Stomach smooth muscle (tissue), 2 donors: Measurements from ENCODE around the gene NUP214.

Source experiments
- H3K27ac ChIP-seq: one replicate; pipeline ENCODE4 v1.7.0; 2013; ENCODE audit warnings: mild to moderate bottlenecking, low read length, inconsistent platforms
- H3K27me3 ChIP-seq, 2 donors: one replicate each; pipeline ENCODE4 v1.7.0; 2013; ENCODE audit warnings: low read length in 2 of 2; ENCODE audit not compliant: insufficient read depth in 2 of 2, control insufficient read depth in 1 of 2
- H3K36me3 ChIP-seq, 2 donors: one replicate each; pipeline ENCODE4 v1.7.0; 2013; ENCODE audit warnings: low read length in 2 of 2; ENCODE audit not compliant: control insufficient read depth in 2 of 2, insufficient read depth in 2 of 2
- H3K4me1 ChIP-seq: one replicate; pipeline ENCODE4 v1.7.0; 2013; ENCODE audit warnings: low read length; ENCODE audit not compliant: control insufficient read depth, insufficient read depth
- H3K4me3 ChIP-seq, 2 donors: one replicate each; pipeline ENCODE4 v1.7.0; 2013; ENCODE audit warnings: low read length in 2 of 2
- H3K9ac ChIP-seq, 2 donors: one replicate each; pipeline ENCODE4 v1.7.0; 2013; ENCODE audit warnings: low read length in 2 of 2, mild to moderate bottlenecking in 1 of 2
- H3K9me3 ChIP-seq, 2 donors: one replicate each; pipeline ENCODE4 v1.7.0; 2013; ENCODE audit warnings: low read length in 2 of 2; ENCODE audit not compliant: control insufficient read depth in 2 of 2
- donor health status: healthy.
- donor health status: Pancreatic carcinoma.

The NUP214 gene

DNA sequence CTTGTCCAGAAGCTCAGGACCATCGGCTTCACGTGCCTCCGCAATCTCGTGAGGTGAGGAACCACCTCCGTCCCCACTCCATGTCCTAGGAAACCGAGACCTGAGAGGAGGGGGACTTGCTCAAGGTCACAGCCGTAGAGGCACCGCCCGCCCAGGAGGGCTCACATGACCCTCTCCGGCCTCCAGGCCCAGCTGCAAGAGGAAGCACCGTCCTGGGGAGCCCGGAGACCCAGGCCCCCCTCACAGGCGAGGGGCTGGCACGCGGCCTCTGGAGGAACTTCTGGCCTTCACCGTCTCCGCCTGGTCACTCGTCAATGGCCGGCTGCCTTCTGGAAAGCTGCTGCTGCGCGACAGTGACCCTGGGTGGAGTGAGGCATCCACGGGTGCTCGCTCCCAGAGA lies 126.7 kb downstream of the NUP214 start:
- Histone ChIP-seq H3K9me3 (no peaks in the 10 kb centered on the region), H3K27ac (no peak overlapping the region), H3K4me1 (peaks cover 11% of the 10 kb centered on the region), H3K27me3 (no peaks in the 10 kb centered on the region), H3K4me3 (no peak overlapping the region), H3K9ac (no peak overlapping the region), H3K36me3 (no peaks in the 10 kb centered on the region)

DNA sequence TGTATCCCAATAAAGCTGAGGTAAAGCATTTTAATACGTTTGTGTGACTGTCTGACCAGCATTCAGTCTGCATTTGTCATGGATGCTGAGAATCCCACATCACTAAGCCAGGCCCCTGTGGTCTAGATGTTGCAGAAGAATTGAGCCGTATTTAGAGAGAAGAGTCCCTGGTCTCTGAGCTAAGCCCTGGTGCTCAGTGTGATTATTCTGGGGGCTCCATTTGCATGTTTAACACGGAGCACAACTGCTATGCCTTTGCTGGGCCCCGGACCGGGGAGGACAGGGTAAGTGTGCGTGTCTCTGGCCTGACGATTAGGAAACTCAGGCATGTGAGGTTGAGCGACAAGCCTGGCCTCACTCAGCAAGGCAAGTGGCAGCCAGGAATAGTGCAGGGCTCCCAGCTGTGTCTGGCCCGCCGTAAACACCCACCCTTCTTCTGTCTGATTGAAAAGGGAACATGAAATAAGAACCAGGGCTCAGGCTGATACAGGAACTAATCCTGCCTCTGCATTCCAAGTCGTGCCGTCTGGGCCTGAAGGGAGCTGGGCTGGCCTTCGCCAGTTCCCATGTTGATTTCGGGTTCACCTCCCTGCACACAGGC lies 128.6 kb downstream of the NUP214 start:
- H3K27ac ChIP-seq, result no peak overlapping the region
- peaks cover 11% of the 10 kb centered on the region for H3K4me1 ChIP-seq
- H3K27me3 ChIP-seq, result no peaks in the 10 kb centered on the region
- H3K4me3 ChIP-seq, result no peak overlapping the region
- H3K9ac ChIP-seq, result no peak overlapping the region
- no peaks in the 10 kb centered on the region for H3K9me3 ChIP-seq
- H3K36me3 ChIP-seq, result no peaks in the 10 kb centered on the region

DNA sequence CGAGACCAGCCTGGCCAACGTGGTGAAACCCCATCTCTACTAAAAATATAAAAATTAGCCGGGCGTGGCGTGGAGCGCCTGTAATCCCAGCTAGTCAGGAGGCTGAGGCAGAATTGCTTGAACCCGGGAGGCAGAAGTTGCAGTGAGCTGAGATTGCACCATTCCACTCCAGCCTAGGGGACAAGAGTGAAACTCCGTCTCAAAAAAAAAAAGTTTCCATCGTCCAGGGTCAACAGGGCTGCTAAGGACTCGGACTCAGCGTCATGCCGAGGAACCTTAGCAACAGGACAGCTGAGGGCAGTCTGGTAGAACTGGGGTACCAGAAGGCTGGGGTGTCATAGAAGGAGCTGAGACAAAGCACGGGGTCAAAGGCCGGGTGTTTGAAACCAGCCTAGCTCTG lies 129.2 kb downstream of the NUP214 start:
- no peak overlapping the region for H3K27ac ChIP-seq
- H3K27me3 ChIP-seq, result no peaks in the 10 kb centered on the region
- no peak overlapping the region for H3K9ac ChIP-seq
- peaks cover 11% of the 10 kb centered on the region for H3K4me1 ChIP-seq
- H3K36me3 ChIP-seq, result no peaks in the 10 kb centered on the region
- H3K9me3 ChIP-seq, result no peaks in the 10 kb centered on the region
- H3K4me3 ChIP-seq, result no peak overlapping the region

DNA sequence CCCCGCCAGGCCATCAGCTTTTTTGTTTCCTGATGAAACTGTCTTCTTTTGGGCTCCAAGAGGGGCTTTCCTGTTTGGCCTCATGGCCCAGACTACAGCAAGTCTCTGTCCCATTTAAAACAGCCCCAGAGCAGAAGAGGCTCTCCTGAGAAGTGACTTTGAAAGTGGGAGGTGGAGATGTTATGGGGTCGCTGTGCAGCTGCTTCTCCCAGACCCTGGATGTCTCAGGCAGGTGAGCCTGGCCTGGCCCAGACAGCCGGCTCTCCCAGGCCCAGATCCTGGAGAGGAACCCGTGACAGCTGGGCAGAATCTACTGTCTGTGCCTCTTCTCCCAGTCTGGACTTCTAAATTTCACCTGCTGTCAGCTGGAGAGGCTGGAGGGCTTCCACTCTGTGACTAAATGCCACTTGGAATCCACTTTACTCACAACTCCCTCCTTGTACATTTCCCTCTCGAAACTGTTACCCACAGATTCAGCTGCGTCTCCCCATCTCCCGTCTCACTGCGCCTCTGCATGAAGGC lies 130.4 kb downstream of the NUP214 start:
- Histone ChIP-seq H3K9ac (no peak overlapping the region), H3K4me1 (peaks cover 11% of the 10 kb centered on the region), H3K36me3 (no peaks in the 10 kb centered on the region), H3K4me3 (peak overlapping the region in 1 of 2 donors; percentile 15), H3K9me3 (no peaks in the 10 kb centered on the region), H3K27me3 (no peaks in the 10 kb centered on the region), H3K27ac (no peak overlapping the region)

DNA sequence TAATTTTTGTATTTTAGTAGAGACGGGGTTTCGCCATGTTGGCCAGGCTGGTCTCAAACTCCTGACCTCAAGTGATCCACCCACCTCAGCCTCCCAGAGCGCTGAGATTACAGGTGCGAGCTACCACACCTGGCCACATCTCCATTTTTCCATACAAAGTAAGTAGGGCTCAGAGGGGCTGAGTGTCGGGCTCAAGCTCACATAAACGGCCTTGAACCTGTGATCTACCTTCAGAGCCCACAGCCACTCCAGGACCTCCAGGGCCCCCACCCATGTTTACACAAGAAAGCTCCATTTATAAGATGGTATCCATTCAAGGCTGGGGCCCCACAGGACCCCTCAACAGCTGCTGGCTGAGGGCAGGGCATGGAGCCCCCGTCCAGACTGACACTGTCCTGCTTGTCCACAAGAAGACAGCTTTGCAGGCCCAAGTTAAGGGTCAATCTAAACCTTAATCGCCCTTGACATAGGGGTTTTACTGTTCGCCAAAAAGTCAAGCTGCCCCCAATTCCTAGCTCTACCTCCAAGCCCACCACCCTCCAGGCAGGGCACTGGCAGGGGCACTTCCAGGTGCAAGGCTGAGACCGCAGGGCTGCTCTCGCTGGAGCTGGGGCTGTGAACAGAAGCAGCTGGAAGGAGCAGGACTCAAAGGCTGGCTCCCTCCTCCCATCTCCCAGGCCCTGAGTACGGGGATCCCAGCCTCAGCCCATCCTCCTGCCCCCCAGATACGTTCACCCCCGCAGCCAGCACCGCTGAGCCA lies 132.1 kb downstream of the NUP214 start:
- H3K27me3 ChIP-seq, result no peaks in the 10 kb centered on the region
- H3K27ac ChIP-seq, result no peak overlapping the region
- H3K36me3 ChIP-seq, result no peaks in the 10 kb centered on the region
- peaks cover 11% of the 10 kb centered on the region for H3K4me1 ChIP-seq
- H3K9ac ChIP-seq, result no peak overlapping the region
- H3K4me3 ChIP-seq, result no peak overlapping the region
- H3K9me3 ChIP-seq, result no peaks in the 10 kb centered on the region

DNA sequence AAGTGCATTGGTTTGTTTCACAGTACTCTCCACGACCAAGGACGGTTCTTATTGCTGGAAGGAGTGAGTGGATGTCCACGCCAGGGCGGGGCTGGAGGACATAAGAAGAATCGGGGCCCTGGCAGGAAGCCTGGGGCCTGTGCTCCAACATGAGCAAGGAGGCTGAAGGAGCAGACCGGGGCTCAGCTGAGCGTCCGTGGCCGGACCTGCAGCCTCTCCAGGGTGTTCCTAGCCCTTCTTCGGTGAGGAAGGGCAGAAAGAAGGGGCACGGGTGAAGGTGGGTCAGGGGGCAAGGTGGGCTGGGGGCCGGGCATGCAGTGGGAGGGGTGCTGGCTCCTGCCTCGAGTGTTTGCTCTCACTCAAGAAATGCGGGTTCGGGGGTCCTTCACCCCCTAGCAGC lies 132.8 kb downstream of the NUP214 start:
- Histone ChIP-seq H3K27me3 (no peaks in the 10 kb centered on the region), H3K36me3 (no peaks in the 10 kb centered on the region), H3K4me3 (no peak overlapping the region), H3K27ac (no peak overlapping the region), H3K4me1 (peaks cover 11% of the 10 kb centered on the region), H3K9me3 (no peaks in the 10 kb centered on the region), H3K9ac (no peak overlapping the region)

DNA sequence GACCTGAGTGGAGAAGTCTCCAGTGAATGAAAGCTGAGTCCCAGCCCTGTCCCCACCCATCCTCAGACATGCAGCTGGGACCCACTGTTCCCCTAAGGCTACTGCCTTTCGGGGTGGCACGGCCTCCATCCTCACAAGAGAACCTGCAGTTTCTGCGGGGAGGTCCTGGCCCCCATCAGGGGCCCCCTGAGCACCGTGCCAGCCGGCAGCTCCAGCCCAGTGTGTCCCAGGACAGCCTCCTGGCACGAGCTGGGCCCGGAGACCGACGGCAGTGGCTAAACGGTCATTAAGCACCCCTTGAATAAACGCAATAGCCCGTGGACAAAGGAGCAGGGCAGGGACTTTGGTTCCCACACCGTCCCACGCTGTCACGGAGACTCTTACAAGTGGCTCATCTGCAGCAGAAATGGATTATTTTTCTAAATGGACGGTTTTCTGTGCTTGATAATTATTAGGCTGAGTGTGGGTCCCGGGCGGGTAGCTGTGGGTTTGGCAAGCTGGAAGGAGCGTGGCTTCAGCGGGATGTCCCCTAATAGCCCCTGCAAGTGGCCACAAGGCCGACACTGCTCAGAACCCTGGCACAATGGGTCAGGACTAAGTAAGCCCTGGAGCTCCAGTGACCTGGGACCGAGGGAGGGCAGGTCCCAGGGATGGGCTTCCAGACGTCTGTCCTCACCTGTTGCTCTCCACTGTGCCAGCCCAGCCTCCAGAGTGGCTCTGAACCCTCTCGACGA lies 133.5 kb downstream of the NUP214 start:
- Histone ChIP-seq H3K4me1 (peaks cover 11% of the 10 kb centered on the region), H3K27me3 (no peaks in the 10 kb centered on the region), H3K4me3 (no peak overlapping the region), H3K9ac (no peak overlapping the region), H3K9me3 (no peaks in the 10 kb centered on the region), H3K27ac (no peak overlapping the region), H3K36me3 (no peaks in the 10 kb centered on the region)

DNA sequence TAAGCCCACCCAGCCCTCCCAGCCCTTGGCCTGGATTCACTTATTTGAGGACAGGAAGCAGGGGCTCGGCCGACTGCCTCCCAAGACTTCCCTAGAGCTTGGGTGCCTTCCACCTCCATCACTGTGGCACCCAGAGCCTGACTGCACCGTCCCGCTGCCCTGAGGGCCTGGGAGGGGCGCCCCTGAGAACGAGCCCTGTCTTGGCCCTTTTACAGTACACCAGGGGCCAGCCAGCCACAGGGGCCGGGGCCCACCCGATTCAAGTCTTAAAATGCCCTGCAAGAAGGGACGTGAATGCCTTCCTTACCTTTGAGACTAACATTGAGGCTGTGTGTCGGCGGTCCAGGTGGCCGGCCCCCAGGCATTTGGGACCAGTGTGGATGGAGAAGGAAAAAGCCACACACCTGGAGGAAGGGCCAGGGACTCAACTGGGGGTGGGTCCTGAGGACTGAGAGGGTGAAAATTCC lies 134.1 kb downstream of the NUP214 start:
- Histone ChIP-seq H3K4me1 (peaks cover 11% of the 10 kb centered on the region), H3K9ac (no peak overlapping the region), H3K9me3 (no peaks in the 10 kb centered on the region), H3K27ac (no peak overlapping the region), H3K36me3 (no peaks in the 10 kb centered on the region), H3K27me3 (no peaks in the 10 kb centered on the region), H3K4me3 (no peak overlapping the region)

DNA sequence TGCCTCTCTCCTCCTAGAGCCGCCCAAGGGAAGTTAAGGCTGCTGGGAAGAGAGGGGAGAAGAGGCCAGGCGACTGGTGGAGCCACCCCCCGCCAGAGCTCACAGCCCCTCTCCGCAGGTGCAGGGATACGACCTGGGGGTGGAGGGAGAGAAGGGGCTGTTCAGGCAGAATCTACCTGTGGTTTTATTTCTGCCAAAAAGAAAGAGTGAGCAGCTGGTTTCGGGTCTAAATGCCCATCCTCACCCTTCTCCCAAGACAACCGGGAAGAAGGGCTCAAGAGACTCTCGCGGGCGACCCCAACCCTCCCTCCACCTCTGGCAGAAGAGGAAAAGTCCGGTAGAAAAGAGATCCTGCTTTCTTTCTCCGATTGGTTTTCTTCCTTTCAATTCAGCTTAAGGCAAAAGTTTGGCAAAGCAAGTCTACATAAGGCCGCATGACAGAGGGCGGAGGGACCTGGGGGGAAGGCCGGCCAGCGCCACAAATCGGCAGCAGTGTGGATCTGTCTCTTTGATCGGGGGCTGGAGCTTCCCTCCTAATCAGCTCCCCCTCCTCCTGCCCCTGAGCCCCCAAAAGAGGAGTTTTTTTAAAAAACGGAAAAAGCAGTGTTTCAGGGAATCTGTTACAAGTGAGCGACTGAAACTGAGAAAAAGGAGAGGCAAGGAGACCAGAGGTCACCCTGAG lies 134.7 kb downstream of the NUP214 start:
- Histone ChIP-seq H3K4me3 (no peak overlapping the region), H3K27ac (no peak overlapping the region), H3K27me3 (no peaks in the 10 kb centered on the region), H3K9me3 (no peaks in the 10 kb centered on the region), H3K36me3 (no peaks in the 10 kb centered on the region), H3K9ac (no peak overlapping the region), H3K4me1 (peaks cover 11% of the 10 kb centered on the region)

DNA sequence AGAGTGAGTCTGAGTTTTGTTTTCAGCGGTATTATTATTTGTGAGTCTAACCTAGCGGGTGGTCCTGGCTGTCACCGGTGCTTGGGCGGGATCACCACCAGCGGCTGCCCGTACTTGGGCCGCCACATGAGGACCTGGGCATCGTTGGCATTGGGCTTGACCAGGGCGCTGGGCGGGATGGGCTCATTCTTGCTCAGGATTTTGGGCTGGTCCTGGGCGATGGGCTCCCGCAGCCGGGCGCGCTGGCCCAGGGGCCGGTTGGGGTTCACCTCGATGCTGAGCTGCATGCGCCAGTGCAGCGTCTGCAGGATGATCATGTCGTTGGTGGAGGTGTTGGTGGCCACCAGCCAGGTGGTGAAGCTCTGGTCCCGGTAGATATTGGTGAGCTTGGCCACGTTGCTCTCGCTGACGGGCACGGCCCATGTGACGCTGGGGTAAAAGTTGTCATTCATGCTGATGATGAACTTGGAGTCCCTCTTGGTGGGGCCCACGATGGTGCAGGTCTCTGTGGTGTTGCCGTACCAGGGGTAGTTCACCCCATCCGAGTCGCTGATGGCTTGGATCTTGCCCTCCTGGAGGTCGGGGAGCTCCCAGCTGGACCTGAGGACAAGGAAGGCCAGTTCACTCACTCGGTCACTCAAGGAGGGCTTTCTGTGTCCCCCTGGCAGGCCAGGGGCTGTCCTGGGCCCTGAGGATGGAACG lies 135.5 kb downstream of the NUP214 start:
- no peak overlapping the region for H3K4me3 ChIP-seq
- no peaks in the 10 kb centered on the region for H3K36me3 ChIP-seq
- H3K27ac ChIP-seq, result no peak overlapping the region
- H3K9me3 ChIP-seq, result no peaks in the 10 kb centered on the region
- H3K4me1 ChIP-seq, result peaks cover 8% of the 10 kb centered on the region
- H3K27me3 ChIP-seq, result no peaks in the 10 kb centered on the region
- H3K9ac ChIP-seq, result no peak overlapping the region
